22Rv1 (cell line): Measurements from ENCODE around the gene SPINK5.
"Not testable (repeated sequence)": the region's sequence is repeated elsewhere in the genome, so short reads cannot be mapped to it uniquely, and the experiment has no call there.

Source experiments
- ZFX ChIP-seq: fragments of 450-650 bp; IDR thresholded peaks from 2 replicates; pipeline ENCODE4 v1.6.1; 2017; ENCODE audit warnings: antibody characterized with exemption, borderline replicate concordance
- TF ChIP-seq, protein P1 (sequence below): fragments of 450-650 bp; IDR thresholded peaks from 2 replicates; pipeline ENCODE4 v1.5.1; 2017; ENCODE audit warnings: mild to moderate bottlenecking

GRCh38 chr5:148055160-148055559, 8.6 kb upstream of the SPINK5 start:
- TF ChIP-seq, protein P1, sequence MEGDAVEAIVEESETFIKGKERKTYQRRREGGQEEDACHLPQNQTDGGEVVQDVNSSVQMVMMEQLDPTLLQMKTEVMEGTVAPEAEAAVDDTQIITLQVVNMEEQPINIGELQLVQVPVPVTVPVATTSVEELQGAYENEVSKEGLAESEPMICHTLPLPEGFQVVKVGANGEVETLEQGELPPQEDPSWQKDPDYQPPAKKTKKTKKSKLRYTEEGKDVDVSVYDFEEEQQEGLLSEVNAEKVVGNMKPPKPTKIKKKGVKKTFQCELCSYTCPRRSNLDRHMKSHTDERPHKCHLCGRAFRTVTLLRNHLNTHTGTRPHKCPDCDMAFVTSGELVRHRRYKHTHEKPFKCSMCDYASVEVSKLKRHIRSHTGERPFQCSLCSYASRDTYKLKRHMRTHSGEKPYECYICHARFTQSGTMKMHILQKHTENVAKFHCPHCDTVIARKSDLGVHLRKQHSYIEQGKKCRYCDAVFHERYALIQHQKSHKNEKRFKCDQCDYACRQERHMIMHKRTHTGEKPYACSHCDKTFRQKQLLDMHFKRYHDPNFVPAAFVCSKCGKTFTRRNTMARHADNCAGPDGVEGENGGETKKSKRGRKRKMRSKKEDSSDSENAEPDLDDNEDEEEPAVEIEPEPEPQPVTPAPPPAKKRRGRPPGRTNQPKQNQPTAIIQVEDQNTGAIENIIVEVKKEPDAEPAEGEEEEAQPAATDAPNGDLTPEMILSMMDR, result not testable (repeated sequence)
- not testable (repeated sequence) for TF ChIP-seq ZFX
